Measurements from ENCODE around the gene C4orf17. TPM values are rescaled to one million over a fixed set of nuclear protein-coding genes. Genes with fewer than 3 reads are reported as not detected.

C4orf17 gene
- total and polyA plus RNA-seq, 2 of the 8 experiments (the other 6 are each of a cell fraction or from before 2014, with no cell fraction given), result not detected

DNA sequence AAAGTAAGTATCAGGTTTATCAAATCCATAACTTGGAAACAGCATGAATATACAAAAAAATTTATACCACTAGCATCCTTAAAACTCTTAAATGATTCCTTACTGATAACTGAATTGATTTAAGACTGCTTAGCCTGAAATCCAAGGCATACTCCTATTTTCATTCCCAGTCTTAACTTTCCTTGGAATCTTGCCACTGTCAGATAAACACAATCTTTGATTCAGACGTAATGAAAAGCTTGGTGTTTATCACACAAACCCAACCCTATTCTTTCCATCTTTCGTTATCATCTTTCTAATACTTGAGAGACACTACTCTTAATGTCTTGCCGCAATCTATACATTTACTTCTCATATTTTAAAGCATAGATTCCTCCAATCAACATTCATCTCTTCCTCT, 19.1 kb downstream of the C4orf17 start:
- no peak overlapping the region for H2BK12ac ChIP-seq (ENCODE audit: low read depth, low read length)
- no peak overlapping the region for H4K8ac ChIP-seq (ENCODE audit: extremely low read depth, insufficient read depth, low read length)
- H3K23me2 ChIP-seq (ENCODE audit: low read depth, low read length), result no peaks in the 10 kb centered on the region
- WGBS, 2 experiments (ENCODE audit: extremely low coverage in 1 of 2, insufficient coverage in 1 of 2, insufficient read length in 1 of 2, insufficient replicate concordance in 2 of 2, low coverage in 1 of 2, low lambda C conversion rate in 2 of 2, missing lambda C conversion rate in 1 of 2), result 94 to 100% methylated on average over 2 to 3 of the region's 3 CpGs
- H3K4ac ChIP-seq (replicated peaks; ENCODE audit: insufficient read length, low read depth, low read length), result no peak overlapping the region
- no peaks in the 10 kb centered on the region for H3K79me1 ChIP-seq (ENCODE audit: low read depth, low read length)
- no peaks in the 10 kb centered on the region for H3K27me3 ChIP-seq (replicated peaks in 1 of 4; ENCODE audit: control insufficient read depth in 3 of 4, extremely low read depth in 1 of 4, insufficient read depth in 3 of 4, low read length in 3 of 4)
- no peak overlapping the region for H2BK20ac ChIP-seq (ENCODE audit: low read length)
- H3K36me3 ChIP-seq (ENCODE audit: control insufficient read depth in 2 of 4, insufficient read depth in 4 of 4, low read length in 3 of 4), result no peaks in the 10 kb centered on the region
- no peaks in the 10 kb centered on the region for H3K9me3 ChIP-seq (ENCODE audit: insufficient read depth in 2 of 2, low read depth in 1 of 2, low read length in 1 of 2)
- H3K18ac ChIP-seq (ENCODE audit: extremely low read depth, low read length), result no peak overlapping the region
- H2BK15ac ChIP-seq (ENCODE audit: low read length), result no peak overlapping the region
- H3K4me3 ChIP-seq (ENCODE audit: extremely low read depth in 1 of 4, insufficient read depth in 2 of 4, low read depth in 3 of 4, low read length in 4 of 4), result no peak overlapping the region
- H2AFZ ChIP-seq (ENCODE audit: low read length), result no peak overlapping the region
- POLR2A ChIA-PET (ENCODE audit: partially characterized antibody), result no interaction called here
- H2BK5ac ChIP-seq (ENCODE audit: low read depth, low read length), result no peak overlapping the region
- no peaks in the 10 kb centered on the region for H3K4me1 ChIP-seq (replicated peaks in 1 of 4; ENCODE audit: control insufficient read depth in 3 of 4, insufficient read depth in 4 of 4, low read length in 3 of 4)
- no peak for FAIRE-seq
- no peak overlapping the region for H3K56ac ChIP-seq (replicated peaks; ENCODE audit: insufficient read length, low read depth, low read length)
- DNase-seq (ENCODE audit: low read depth in 1 of 2, low spot score in 2 of 2), result no peak
- TF ChIP-seq SP4 (IDR thresholded peaks at IDR 0.05; ENCODE audit: low read length) (no peak), SP1 (IDR thresholded peaks at IDR 0.05; ENCODE audit: low read depth, low read length) (no peak), RBBP5 (IDR thresholded peaks at IDR 0.05; ENCODE audit: borderline replicate concordance, low read depth, low read length) (no peak), KDM1A (IDR thresholded peaks at IDR 0.05; ENCODE audit: borderline replicate concordance, low read length) (no peak), ASH2L (IDR thresholded peaks at IDR 0.05; ENCODE audit: low read length) (no peak), SRF (IDR thresholded peaks at IDR 0.05; ENCODE audit: low read depth, low read length) (no peak)
- TF ChIP-seq, protein P1, sequence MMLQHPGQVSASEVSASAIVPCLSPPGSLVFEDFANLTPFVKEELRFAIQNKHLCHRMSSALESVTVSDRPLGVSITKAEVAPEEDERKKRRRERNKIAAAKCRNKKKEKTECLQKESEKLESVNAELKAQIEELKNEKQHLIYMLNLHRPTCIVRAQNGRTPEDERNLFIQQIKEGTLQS (IDR thresholded peaks at IDR 0.05; ENCODE audit: insufficient read depth, low read depth, low read length), result no peak
- TF ChIP-seq, protein P2, sequence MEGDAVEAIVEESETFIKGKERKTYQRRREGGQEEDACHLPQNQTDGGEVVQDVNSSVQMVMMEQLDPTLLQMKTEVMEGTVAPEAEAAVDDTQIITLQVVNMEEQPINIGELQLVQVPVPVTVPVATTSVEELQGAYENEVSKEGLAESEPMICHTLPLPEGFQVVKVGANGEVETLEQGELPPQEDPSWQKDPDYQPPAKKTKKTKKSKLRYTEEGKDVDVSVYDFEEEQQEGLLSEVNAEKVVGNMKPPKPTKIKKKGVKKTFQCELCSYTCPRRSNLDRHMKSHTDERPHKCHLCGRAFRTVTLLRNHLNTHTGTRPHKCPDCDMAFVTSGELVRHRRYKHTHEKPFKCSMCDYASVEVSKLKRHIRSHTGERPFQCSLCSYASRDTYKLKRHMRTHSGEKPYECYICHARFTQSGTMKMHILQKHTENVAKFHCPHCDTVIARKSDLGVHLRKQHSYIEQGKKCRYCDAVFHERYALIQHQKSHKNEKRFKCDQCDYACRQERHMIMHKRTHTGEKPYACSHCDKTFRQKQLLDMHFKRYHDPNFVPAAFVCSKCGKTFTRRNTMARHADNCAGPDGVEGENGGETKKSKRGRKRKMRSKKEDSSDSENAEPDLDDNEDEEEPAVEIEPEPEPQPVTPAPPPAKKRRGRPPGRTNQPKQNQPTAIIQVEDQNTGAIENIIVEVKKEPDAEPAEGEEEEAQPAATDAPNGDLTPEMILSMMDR (IDR thresholded peaks at IDR 0.05; ENCODE audit: control extremely low read depth in 1 of 3, insufficient read depth in 1 of 3, low read depth in 1 of 3, low read length in 3 of 3), result no peak
- no peaks in the 10 kb centered on the region for H3K79me2 ChIP-seq (ENCODE audit: control insufficient read depth in 1 of 2, insufficient read depth in 2 of 2, low read length in 2 of 2)
- no peaks in the 10 kb centered on the region for H4K20me1 ChIP-seq (replicated peaks in 1 of 2; ENCODE audit: control insufficient read depth in 1 of 2, insufficient read depth in 2 of 2, low read length in 2 of 2)
- no peak overlapping the region for H3K4me2 ChIP-seq (ENCODE audit: insufficient read depth in 1 of 2, low read depth in 2 of 2, low read length in 2 of 2)
- H2AK5ac ChIP-seq (ENCODE audit: low read depth, low read length), result no peak overlapping the region
- no peak overlapping the region for H3K9ac ChIP-seq (replicated peaks in 1 of 4; ENCODE audit: extremely low read depth in 1 of 4, low read depth in 3 of 4, low read length in 3 of 4)
- H3K14ac ChIP-seq (ENCODE audit: insufficient read length), result no peak overlapping the region
- H4K5ac ChIP-seq (ENCODE audit: insufficient read length, low read depth, low read length), result no peak overlapping the region
- no peak overlapping the region for H3K23ac ChIP-seq (ENCODE audit: insufficient read length)
- no peak overlapping the region for H4K91ac ChIP-seq (replicated peaks; ENCODE audit: insufficient read length, low read length)
- H2BK120ac ChIP-seq (replicated peaks; ENCODE audit: low read depth, low read length), result no peak overlapping the region
- CTCF ChIA-PET (ENCODE audit: partially characterized antibody), result no interaction called here
- H3K27ac ChIP-seq (ENCODE audit: low read depth, low read length), result no peak overlapping the region

Measured in H1 (cell line).